Esophagus squamous epithelium (tissue), 4 donors: Measurements from ENCODE around the gene MED16.

Experiments
- POLR2A ChIP-seq, 4 donors: fragments of 450-650 bp; IDR thresholded peaks; one replicate each; pipeline ENCODE4 v1.6.1; 2017; ENCODE audit warnings: antibody characterized with exemption in 4 of 4, mild to moderate bottlenecking in 4 of 4, moderate library complexity in 3 of 4
- TF ChIP-seq, protein P1 (sequence below), 6 experiments: fragments of 450-650 bp in 4 of 6; fragments of 200-600 bp in 2 of 6; sonication (generic) in 2 of 6; IDR thresholded peaks; one replicate each; pipeline ENCODE4 v1.5.1; 2016 to 2019; ENCODE audit warnings: antibody characterized with exemption in 6 of 6, mild to moderate bottlenecking in 4 of 6, moderate library complexity in 4 of 6

DNA sequence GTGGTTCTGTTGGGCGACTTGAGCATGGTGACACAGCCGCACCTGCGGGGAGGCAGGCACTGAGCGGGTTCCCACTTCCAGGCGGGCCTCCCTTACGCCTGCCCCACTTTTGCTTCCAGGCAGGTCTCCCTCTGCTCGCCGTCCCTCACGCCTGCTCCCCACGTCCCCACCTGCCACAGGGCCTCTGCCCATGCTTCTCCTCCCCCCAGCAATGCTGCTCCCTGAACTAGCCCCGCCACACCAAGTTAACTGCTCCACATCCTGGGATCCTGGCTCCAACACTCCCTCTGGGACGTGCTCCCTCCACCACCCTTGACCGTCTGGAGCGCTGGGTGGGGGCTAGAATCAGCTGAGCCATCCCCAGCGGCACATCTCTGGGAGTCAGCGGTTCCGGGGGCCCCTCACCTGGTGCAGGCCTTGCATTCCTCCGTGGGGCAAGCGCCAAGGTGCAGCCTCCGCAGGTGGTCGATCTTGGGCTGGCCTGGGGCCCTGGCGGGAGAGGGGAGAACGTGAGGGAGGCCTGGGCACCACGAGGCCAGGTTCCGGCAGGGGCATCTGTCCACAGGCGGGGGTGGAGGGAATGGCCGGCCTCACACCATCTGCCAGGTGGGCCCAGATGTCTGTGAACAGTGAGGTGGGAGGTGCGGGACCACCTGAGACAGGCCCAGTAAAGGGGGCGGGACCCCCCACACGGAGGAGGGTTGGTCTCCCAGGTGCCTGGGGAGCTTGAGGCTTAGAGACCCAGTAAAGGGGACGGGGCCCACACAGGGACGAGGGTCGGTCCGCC, 24.3 kb downstream of the MED16 start:
- TF ChIP-seq, protein P1, sequence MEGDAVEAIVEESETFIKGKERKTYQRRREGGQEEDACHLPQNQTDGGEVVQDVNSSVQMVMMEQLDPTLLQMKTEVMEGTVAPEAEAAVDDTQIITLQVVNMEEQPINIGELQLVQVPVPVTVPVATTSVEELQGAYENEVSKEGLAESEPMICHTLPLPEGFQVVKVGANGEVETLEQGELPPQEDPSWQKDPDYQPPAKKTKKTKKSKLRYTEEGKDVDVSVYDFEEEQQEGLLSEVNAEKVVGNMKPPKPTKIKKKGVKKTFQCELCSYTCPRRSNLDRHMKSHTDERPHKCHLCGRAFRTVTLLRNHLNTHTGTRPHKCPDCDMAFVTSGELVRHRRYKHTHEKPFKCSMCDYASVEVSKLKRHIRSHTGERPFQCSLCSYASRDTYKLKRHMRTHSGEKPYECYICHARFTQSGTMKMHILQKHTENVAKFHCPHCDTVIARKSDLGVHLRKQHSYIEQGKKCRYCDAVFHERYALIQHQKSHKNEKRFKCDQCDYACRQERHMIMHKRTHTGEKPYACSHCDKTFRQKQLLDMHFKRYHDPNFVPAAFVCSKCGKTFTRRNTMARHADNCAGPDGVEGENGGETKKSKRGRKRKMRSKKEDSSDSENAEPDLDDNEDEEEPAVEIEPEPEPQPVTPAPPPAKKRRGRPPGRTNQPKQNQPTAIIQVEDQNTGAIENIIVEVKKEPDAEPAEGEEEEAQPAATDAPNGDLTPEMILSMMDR (IDR thresholded peaks at IDR 0.05), result no peak
- TF ChIP-seq POLR2A (IDR thresholded peaks at IDR 0.05), result no peak
